Measurements from ENCODE around the gene SLC37A2. TPM values are rescaled to one million over a fixed set of nuclear protein-coding genes. Genes with fewer than 3 reads are reported as not detected.

The SLC37A2 gene
- total RNA-seq, 1 experiment from 2014 or later, result 2.2 TPM

- no peak for TF ChIP-seq STAT6 (CRISPR knock-in tag; conservative IDR thresholded peaks at IDR 0.05; ENCODE audit: low read depth)
Observed at GRCh38 chr11:125078016-125078415, 14.9 kb downstream of the SLC37A2 start (continued).

DNA sequence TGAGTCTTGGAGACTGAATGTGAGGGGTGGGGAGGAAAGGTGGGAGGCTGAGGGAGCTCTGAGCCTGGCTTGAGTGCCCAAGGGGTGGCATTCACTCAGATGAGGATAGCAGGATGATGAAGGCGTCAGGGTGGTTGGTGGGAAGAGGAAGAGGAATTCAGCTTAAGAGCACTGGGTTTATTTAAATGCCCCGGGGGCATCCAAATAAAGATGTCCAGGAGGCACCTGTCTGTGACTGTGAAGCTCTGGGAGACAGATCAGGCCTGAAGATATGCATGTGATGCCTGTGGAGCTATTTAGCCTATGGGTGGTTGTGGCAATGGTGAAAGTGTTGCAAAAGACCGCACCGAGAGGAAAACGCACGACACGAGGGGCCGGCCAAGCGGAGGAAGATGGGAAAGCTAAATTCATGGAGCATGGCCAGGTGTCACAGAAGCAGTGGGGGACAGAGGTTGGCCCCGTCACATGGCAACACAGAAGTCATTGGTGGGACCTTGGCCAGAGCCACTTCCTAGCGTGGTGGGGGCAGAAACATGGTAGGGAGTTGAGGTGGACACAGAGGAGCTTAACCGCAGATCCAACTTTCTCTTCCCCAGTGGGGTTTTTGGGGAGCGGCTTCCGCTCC lies 15.5 kb downstream of the SLC37A2 start:
- TF ChIP-seq ZNF416 (CRISPR knock-in tag; IDR thresholded peaks at IDR 0.05) (no peak), ATF1 (CRISPR knock-in tag; IDR thresholded peaks at IDR 0.05) (no peak), CREM (CRISPR knock-in tag; IDR thresholded peaks at IDR 0.05) (no peak), TEAD1 (CRISPR knock-in tag; IDR thresholded peaks at IDR 0.05) (no peak), TP53 (CRISPR knock-in tag; IDR thresholded peaks at IDR 0.05) (no peak), SP1 (CRISPR knock-in tag; conservative IDR thresholded peaks at IDR 0.05) (no peak), AR (CRISPR knock-in tag; IDR thresholded peaks at IDR 0.05) (no peak), MXD4 (CRISPR knock-in tag; IDR thresholded peaks at IDR 0.05; ENCODE audit: borderline replicate concordance) (no peak), TEAD4 (CRISPR knock-in tag; IDR thresholded peaks at IDR 0.05) (no peak), ZNF423 (CRISPR knock-in tag; IDR thresholded peaks at IDR 0.05) (no peak), ZNF138 (CRISPR knock-in tag; conservative IDR thresholded peaks at IDR 0.05) (no peak)
- Mint-ChIP-seq H3K4me3 (no peak overlapping the region), H3K27ac (no peak overlapping the region), H3K27me3 (ENCODE audit: low read depth) (no peaks in the 10 kb centered on the region), H3K36me3 (no peaks in the 10 kb centered on the region), H3K4me1 (no peaks in the 10 kb centered on the region), H3K9me3 (no peaks in the 10 kb centered on the region)
- DNase-seq (ENCODE audit: low spot score), result no peak
- ATAC-seq, result no peak
- ChIA-PET POLR2A (interaction anchor here (1.3 kb wide), 1 partner anchor 12 kb away, joined by 3 read pairs; no protein-coding TSS in a partner anchor), CTCF (interaction anchor here (0.6 to 3.2 kb wide), 7 partner anchors 13 to 352 kb away, joined by 3 to 11 read pairs (median 4); partner anchors contain the start of gene SLC37A2)

DNA sequence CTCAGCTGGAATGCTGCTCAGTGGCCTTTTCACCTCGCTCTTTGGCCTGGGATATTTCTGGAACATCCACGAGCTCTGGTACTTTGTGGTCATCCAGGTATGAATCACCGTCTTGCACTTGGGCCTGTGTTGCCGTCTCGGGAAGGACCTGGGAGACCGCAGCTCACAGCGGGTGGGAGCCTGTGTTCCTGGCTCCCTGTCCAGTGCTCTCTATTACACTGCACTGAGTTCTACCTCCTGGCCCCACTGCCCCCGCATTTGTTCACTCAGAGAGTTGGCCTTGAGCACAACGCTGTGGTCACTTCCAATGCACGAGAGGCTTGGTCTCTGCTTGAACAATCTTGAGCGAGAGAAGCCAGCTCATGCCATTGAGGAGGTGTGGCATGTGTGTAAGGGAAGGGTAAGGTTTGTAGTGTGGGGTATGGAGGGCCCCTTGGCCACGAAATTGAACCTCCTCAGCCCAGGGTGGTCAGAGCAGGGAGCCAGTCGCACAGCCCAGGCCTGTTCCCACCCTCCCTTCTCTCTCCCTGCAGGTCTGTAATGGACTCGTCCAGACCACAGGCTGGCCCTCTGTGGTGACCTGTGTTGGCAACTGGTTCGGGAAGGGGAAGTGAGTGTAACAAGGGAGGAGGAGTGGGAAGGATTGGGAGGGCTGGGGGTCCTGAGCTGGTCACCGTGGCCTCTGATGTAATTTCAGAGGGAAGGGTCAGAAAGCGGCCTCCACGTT lies 16.2 kb downstream of the SLC37A2 start:
- Mint-ChIP-seq H3K36me3 (no peaks in the 10 kb centered on the region), H3K4me3 (no peak overlapping the region), H3K9me3 (no peaks in the 10 kb centered on the region), H3K27ac (no peak overlapping the region), H3K4me1 (no peaks in the 10 kb centered on the region), H3K27me3 (ENCODE audit: low read depth) (no peaks in the 10 kb centered on the region)
- TF ChIP-seq ZNF423 (CRISPR knock-in tag; IDR thresholded peaks at IDR 0.05) (no peak), NFYB (CRISPR knock-in tag; conservative IDR thresholded peaks at IDR 0.05; ENCODE audit: low read depth) (no peak), SMAD3 (CRISPR knock-in tag; IDR thresholded peaks at IDR 0.05; ENCODE audit: borderline replicate concordance) (no peak)
- ChIA-PET POLR2A (no interaction called here), CTCF (interaction anchor here (1.3 to 3.2 kb wide), 4 partner anchors 12 to 350 kb away, joined by 3 to 11 read pairs (median 7); partner anchors contain the start of gene SLC37A2)
- ATAC-seq, result no peak
- no peak for DNase-seq (ENCODE audit: low spot score)

Data from WTC11 (cell line).